ENCODE measurements around the gene DDR1.
A peak's percentile ranks its signal among the peaks of the same experiment; 100 is the strongest.

The DDR1 gene

DNA sequence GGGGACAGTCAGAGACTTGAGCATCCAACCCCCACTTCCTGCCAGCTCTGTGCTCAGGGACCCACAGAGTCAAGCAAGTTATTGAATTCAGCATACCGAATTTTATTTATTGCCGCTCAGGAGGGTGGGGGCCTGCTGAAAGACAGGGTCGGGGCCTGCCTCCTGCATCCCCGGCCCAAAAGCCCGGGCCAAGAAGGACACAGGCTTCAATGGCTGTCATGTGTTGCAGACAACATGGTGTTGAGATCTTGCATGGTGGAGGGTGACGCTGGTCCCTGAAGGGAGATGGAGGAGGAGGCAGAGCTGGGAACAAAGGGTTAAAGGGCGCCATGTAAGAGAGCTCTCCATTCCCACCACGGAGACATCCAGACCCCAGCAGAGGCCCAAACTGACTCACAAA lies 47.0 kb downstream of the DDR1 start:
- no peak overlapping the region for H3K4me3 ChIP-seq (ENCODE audit: low read length)
- no peak for TF ChIP-seq CTCF (conservative IDR thresholded peaks at IDR 0.05; ENCODE audit: low read length)
- no peak for DNase-seq (ENCODE audit: low read depth)

- TF ChIP-seq CTCF (conservative IDR thresholded peaks at IDR 0.05; ENCODE audit: low read length): no peak
- no peak for DNase-seq (ENCODE audit: low read depth)
- no peak within 1 kb of the TSS for H3K4me3 ChIP-seq (ENCODE audit: low read length)
Observed at GRCh38 chr6:30931969-30932645, 47.8 kb downstream of the DDR1 start, which contains the start of gene SFTA2. SFTA2 (minus strand) TSS chr6:30932170; CDS start chr6:30932096, 74 bp downstream.

DNA sequence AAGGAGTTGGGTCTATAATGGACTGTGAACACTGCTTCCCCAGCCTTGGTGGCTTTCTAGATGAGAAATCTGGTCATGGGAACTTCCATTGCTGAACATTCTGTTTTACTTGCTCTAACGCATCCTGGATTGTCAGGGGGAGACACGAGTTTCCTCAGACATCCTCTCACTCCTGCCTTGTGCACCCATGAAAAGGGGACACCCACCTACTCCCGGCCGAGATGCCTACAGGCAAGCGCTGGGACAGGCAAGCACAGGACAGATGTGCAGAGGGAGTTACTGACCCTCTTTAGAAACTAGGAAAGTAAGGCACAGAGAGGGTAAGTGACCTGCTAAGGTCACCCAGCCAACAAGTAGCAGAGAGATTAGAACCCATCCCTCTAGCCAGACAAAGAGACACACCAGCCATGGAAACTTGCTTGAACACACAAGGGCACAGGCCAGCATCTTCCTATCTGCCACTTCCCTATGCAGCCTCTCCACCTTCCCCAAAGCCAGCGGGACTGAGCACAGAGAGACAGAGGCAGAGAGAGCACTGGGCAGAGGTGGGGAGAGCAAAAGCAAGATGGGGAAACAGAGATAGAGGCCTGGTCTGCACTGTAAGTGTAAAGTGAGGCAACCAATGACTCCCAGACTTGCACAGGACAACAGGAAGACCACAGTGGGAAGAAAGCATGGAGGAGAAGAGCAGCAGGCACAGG lies 48.5 kb downstream of the DDR1 start:
- H3K4me3 ChIP-seq (ENCODE audit: low read length): no peak overlapping the region
- no peak for DNase-seq (ENCODE audit: low read depth)
- no peak for TF ChIP-seq CTCF (conservative IDR thresholded peaks at IDR 0.05; ENCODE audit: low read length)

DNA sequence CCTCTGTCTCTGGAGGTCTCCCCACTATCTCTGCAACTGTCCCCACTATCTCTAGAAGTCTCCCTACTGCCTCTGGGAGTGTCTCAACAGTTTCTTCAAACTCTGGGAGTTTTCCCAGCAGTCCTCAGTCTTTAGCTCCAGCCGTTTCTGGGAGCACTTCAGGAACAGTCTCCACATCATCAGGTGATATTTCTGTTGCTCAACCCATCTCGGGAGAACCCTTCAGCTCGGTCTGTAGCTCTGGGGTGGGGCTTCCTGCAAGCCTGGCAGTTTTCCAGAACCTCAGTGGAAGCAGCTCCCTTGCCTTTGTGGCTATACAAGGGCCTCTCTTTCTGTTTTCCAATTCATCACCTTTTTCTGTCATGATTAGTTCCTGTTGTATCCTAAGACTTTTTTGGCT lies 50.7 kb downstream of the DDR1 start:
- DNase-seq (ENCODE audit: low read depth): no peak
- TF ChIP-seq CTCF (conservative IDR thresholded peaks at IDR 0.05; ENCODE audit: low read length): no peak
- no peak overlapping the region for H3K4me3 ChIP-seq (ENCODE audit: low read length)

DNA sequence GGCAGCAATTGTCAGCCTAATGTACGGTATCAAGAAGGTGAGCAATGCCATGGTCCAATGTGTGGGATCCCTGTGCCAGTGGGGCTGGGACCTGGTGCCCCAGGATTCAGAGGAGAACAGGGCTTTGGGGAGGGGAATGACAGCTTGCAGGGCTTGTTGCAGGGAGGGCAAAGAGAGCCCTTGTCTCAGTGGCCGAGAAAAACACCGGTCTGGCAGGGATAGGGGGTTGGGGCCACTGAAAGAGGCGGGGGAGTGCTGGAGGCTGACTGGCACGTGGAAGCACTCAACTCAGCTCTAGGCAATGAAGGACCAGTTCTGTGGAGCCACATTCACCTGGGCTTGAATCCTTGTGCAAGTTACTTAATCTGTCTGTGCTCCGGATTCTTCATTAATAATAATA lies 52.9 kb downstream of the DDR1 start:
- TF ChIP-seq CTCF (conservative IDR thresholded peaks at IDR 0.05; ENCODE audit: low read length): no peak
- no peak overlapping the region for H3K4me3 ChIP-seq (ENCODE audit: low read length)
- no peak for DNase-seq (ENCODE audit: low read depth)

GRCh38 chr6:30938730-30939129 lies 54.4 kb downstream of the DDR1 start:
- TF ChIP-seq CTCF (conservative IDR thresholded peaks at IDR 0.05; ENCODE audit: low read length): no peak
- DNase-seq (ENCODE audit: low read depth): no peak
- H3K4me3 ChIP-seq (ENCODE audit: low read length): no peak overlapping the region

DNA sequence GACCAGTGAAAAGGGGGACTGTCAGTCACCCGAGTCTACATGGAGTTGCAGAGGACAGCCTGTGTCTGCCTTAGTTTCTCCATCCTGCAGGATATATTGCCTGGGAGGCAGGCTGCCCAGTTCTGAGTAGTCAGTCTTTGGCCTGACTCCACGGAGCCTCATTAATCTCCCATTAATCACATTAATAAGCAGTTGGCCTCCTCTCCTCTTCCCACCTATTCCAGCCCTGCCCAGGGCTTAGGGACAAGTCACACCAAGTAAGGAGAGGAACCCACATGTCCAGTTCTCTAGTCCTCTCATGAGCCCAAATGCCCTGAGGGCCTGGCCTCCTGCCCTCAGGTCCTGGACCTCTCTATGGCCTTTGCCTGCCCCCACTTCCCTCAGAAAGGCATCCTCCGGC lies 55.2 kb downstream of the DDR1 start:
- no peak overlapping the region for H3K4me3 ChIP-seq (ENCODE audit: low read length)
- DNase-seq (ENCODE audit: low read depth): peak; percentile 29
- no peak for TF ChIP-seq CTCF (conservative IDR thresholded peaks at IDR 0.05; ENCODE audit: low read length)
